Muscle of back (tissue), 11 donors: ENCODE data around the gene STARD7. TPM values are rescaled to one million over a fixed set of nuclear protein-coding genes. Genes with fewer than 3 reads are reported as not detected.
"Not testable (repeated sequence)": the region's sequence is repeated elsewhere in the genome, so short reads cannot be mapped to it uniquely, and the experiment has no call there.

Experiments used
- DNase-seq, 3 donors: peaks; one replicate each; pipeline versions ENCODE4 v3.0.0 to v3.0.0-alpha.2; 2013
- polyA plus RNA-seq, 10 donors: library from polyadenylated mRNA; unstranded; fragments of 120-200 nt; gene quantifications; one replicate each; pipeline ENCODE4 v1.2.1, GENCODE V29; 2013; ENCODE audit not compliant: insufficient read length in 10 of 10

The STARD7 gene
- polyA plus RNA-seq, 10 donors, result 82.6 to 152 (median 105) TPM

DNA sequence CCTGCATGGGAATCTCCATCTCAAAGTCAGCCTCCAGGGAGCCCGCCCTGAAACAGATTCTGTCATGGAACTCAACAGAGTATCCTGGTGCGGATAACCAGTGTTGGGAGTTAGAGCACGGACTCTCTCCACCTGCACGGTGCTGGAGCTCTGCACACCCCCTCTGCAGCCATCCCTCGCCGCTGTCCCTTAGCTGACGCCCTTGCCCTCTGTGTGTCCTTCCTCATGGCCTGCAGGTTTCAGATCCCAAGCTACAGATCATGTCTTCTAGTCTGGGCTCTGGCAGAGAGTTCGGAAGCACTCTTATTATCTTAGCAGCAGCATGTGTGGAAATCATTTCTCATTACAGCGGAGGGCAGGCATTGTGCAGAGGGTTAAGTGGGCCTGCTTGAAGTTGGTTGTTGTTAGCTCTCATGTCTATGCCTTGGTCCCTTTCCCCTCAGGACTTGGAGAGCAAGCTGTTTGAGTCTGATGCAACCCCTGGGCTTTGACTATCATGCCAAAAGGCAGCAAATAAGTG is 31.2 kb upstream of the STARD7 start:
- no peak for DNase-seq

- no peak for DNase-seq
Measured at GRCh38 chr2:96239091-96239490, 30.5 kb upstream of the STARD7 start.

GRCh38 chr2:96238266-96238665 is 29.6 kb upstream of the STARD7 start:
- DNase-seq, result no peak

- DNase-seq, result no peak
Measured at GRCh38 chr2:96236882-96237281, 28.3 kb upstream of the STARD7 start.

DNA sequence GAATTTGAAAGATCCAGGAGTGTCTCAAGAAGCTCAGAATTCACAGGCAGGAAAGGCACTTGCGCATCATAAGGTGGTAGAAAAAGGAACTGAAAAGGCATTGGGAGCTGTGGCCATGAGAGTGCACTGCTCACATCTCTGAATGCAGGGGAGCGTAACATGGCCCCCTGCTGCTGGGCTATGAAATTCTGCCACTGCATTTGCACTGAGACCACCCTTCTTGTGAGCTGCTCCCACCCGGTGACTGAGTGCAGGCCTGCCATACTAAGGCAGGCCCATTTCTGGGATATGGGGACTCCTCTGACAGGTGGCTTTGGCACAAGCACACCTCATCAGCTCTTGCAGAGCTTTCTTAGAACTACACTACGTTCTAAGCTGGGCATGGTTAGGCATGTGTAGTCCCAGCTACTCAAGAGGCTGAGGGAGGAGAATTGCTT is 25.3 kb upstream of the STARD7 start:
- no peak for DNase-seq

GRCh38 chr2:96233436-96233835 is 24.8 kb upstream of the STARD7 start:
- DNase-seq, result no peak

DNA sequence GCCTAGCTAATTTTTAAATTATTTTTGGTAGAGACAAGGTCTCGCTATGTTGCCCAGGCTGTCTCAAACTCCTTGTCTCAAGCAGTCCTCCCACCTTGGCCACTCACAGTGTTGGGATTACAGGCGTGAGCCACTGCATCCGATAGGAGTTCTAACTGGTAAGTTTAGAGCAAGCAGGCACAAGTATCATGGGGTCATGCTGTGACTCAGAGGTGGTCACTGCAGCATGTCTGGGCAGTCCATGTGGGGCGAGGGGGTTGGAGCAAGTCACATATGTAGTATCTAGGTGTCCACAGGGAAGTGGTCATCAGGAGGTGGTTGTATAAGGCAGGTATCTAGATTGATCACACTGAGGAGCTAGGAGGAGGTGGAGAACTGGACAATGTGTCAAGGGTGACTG is 22.7 kb upstream of the STARD7 start:
- no peak for DNase-seq

- DNase-seq, result peak in 1 of 3 donors; percentile 38
Measured at GRCh38 chr2:96225016-96225533, 16.4 kb upstream of the STARD7 start.

DNA sequence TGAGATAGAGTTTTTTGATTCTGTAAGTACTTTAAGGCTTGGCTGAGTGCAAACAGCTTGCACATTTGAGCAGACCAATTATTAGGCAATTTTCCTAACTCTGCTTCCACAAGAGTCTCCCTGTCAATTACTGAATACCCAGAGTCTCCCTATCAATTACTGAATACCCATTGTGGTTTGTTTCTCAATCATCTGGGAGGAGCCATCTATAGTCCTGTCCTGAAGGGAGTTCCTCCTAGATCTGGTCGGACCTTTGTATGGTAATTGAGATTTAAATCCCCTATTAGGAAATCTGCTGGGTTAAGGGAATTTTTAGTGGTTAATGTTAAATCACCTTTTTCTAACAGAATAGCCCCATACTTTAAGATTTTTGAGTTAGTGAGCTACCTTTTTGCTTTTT is 12.5 kb upstream of the STARD7 start:
- not testable (repeated sequence) for DNase-seq

DNA sequence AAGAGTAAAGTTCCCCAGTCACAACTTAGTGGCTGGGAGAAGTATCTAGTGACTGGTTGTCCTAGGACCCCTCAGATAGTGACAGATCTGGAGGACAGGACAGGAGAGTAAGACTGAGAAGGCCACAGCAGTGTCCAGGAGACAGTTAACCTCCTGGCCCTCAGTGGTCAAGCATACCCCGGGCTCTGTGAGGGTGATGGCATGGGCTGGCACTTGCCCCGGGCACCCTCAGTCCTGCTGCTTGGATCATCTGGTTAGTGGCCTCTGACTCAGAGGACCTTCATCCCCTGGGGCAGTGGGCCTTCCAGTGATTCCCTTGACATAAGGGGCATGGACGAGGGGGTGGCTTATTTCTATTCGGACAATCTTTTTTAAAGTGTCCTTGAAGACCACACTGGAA is 11.3 kb upstream of the STARD7 start:
- not testable (repeated sequence) for DNase-seq

DNA sequence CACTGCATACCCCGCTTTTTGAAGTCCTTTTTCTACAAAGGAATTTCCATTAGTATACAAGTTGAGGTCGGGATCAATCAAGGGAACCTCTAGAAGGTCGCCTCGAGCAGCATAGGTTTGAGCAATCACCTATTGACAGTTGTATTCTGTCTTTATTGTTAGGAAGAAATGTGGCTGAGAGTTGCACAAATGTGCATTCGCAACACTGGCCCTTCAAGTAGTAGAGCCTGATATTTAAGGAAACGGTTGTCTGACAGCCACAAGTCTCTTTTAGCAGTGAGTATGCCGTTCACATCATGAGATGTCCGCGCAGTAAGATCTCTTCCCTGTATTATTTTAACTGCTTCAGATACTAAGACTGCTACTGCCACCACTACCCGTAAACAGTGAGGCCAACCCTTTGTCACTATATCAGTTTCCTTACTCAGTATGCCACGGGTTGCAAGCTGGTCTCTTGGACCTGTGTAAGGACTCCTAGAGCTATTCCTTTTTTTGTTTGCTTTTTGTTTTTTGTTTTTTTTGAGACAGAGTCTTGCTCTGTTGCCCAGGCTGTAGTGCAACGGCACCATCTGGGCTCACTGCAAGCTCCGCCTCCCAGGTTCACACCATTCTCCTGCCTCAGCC is 10.0 kb upstream of the STARD7 start:
- DNase-seq, result no peak

GRCh38 chr2:96214554-96214953 is 5.9 kb upstream of the STARD7 start:
- DNase-seq, result no peak

- no peak for DNase-seq
Measured at GRCh38 chr2:96213379-96213778, 4.8 kb upstream of the STARD7 start.

DNA sequence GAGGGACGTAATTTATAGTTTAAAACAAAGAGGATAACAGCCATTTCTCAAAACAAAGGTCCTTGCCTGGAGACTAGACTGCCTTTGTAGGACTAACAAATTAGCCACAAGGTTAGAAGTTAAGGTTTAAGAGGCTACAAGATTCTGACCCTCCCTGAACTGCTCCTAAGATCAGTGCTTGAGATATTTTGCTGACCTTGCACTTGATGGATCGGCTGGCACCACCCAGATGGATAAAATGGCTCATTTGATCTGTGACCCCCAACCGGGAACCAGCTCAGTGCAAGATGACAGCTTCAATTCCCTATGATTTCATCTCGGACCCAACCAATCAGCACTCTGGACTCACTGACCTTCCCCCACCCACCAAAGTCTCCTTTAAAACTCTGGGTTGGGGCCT is 3.7 kb upstream of the STARD7 start:
- DNase-seq, result no peak

GRCh38 chr2:96209729-96210085 is 1.1 kb upstream of the STARD7 start:
- DNase-seq, result no peak

DNA sequence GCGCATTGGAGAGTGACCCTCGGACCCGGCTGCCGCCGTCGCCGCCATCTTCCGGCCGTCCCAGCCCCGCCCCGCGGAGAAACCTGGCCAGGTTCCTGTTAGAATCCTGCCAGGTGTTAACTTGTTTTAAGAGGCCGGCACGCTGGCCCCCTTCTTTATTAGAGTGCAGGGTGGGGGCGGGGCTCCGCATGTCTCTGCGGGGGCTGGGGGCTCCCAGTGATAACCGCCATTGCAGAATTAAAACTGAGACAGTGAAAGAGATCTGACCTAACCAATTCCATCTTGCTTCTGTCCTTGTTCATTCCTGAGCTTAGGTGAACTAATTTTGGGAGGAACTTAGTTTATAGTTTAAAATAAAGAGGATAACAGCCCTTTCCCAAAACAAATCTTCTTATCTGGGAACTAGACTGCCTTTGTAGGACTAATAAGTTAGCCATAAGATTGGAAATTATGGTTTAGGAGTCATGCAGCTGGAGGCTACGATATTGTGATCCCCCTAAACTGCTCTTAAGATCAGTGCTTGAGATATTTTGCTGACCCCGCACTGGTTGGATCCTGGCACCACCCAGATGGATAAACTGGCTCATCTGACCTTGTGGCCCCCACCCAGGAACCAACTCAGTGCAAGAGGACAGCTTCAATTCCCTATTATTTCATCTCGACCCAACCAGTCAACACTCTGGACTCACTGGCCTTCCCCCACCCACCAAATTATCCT is 543 bp upstream of the STARD7 start:
- no peak for DNase-seq

GRCh38 chr2:96207774-96208142 is 869 bp downstream of the STARD7 start:
- DNase-seq, result no peak

DNA sequence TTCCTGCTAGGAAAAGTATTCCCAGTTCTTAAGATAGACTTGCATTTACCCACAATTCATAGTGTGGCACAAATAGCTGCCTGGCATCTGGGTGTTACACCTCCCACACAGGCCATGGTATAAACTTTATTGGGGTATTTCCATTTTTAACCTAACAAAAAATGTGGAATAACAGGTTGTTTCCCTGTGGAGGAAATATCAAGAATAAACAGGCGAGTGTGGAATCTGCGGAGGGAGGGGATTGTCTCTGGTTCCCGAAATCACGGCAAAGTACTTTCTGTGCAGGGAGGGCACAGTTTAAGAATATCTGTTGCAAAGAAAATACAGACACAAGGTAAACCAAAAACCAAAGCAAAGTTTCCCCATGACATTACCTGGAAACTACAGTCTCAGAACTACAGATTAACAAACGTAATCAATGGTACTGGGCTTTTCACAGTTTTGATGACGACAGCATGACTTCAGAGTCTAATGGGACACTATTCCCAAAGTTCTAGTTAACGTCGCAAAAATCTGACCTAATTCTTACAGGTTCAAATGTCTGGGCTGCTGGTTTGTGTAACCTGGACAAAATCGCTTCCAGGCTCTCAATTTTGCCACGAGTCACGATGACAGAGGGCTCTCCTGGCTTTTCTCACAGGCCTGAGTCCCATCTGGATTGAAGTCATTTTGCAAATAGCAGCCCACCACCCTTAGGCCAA is 1.4 kb downstream of the STARD7 start:
- DNase-seq, result no peak

DNA sequence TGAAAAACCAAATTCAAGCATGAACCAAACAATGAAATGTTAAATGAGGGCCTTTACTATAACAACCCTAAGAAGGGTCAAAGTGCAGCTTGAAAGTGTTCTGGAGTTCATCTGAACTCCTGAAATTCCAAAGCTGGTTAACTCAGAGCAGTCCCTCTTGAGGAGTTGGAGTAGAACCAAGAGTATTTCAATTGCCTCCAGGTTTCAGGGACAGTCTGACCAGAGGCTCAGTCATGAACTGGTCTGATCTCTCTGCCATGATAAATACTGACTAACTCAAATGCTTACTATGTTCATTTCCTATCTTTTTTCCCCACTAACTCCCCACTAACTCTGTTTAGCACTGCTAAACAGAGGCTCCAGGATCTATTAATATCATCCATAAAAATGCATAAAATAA is 2.7 kb downstream of the STARD7 start:
- DNase-seq, result no peak

DNA sequence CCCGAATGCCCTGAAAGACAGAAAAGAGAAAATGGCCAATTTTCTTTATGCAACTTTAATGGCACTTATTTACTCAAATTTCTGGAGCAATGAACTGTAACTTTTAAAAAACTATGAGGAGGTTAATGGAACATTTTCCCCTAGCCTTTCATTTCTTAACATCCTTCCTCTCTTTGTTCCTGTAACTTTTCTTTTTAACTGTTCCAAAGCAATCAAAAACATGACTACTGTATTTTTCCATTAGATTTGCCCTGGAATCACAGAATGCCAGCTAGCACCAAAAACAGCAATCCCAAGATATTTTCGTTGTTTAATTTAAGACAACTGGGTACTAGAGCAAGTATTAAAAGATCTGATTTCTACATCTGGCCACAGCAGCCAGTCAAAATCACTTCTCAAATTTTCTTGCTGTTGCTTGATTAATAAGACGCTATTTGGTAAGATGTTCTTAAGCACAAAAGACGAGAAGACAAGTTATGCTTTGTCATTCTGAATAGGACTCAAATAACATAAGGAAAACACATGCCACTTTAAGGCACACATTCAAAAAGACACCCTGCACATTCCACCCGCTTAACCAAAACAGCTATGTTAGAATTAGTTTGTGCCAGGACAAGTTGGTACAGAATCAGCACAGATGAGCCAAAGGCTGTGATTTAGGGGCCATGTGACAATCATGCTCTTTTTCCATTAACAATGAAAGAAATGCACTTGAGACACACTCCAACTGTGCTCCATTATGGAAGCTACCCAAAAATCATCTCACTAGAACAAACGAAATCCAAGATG is 3.6 kb downstream of the STARD7 start:
- DNase-seq, result peak in 1 of 3 donors; percentile 42

DNA sequence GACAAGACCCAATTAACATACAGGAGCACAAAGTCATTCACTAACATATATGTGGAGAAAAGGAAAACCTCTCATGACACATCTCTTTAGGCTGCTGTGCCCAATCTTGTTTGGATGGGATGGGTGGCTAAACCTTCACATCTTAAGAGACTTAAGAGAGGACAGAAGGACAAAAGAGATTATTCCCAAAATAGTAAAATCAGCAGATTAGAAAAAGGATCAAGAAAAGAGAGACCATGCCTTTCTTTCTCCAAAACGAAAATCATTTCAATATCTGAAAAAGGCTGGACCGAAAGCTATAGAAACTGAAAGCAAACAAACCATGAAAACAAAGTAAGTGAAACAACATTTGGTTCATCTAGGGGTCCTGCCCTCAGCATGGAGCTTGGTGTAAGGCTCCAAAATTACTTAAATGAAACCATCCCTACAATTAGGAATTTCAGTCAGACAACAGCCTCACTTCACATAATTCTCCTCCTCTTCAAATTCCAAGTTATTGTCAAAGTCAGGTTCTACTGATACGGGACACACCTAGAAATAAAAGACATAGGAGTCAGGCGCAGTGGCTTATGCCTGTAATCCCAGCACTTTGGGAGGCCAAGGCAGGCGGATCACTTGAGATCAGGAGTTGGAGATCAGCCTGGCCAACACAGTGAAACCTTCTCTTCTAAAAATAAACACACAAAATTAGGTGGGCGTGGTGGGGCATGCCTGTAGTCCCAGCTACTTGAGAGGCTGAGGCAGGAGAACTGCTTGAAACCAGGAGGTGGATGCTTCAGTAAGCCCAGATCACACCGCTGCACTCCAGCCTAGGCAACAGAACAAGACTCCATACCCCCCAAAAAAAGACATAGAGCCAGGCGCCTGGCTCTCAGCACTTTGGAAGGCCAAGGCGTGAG is 5.2 kb downstream of the STARD7 start:
- DNase-seq, result no peak
